GM19351 (cell line): ENCODE data around the gene RCVRN.
"Not testable (repeated sequence)": the region's sequence is repeated elsewhere in the genome, so short reads cannot be mapped to it uniquely, and the experiment has no call there.

ENCODE experiments used
- ATAC-seq: cut with Tn5 transposase; IDR thresholded peaks from one replicate; pipeline ENCODE4 v1.9.1; 2021; ENCODE audit warnings: mild to moderate bottlenecking, moderate library complexity; ENCODE audit not compliant: unreplicated experiment

The RCVRN gene

GRCh38 chr17:9922012-9922848 lies 17.2 kb upstream of the RCVRN start:
- ATAC-seq, result no peak

DNA sequence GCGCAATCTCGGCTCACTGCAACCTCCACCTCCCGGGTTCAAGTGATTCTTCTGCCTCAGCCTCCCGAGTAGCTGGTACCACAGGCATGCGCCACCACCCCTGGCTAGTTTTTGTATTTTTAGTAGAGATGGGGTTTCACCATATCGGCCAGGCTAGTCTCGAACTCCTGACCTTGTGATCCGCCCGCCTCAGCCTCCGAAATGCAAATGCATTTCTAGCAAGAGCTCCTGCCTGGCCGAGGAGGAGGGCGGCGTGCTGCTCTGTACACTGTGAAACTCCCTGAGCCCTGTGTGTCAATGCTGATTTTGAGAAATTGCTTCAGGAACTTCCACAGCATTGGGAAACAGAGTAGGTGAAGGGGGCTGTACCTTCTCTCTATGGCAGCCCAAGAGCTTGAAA lies 16.1 kb upstream of the RCVRN start:
- ATAC-seq, result not testable (repeated sequence)

DNA sequence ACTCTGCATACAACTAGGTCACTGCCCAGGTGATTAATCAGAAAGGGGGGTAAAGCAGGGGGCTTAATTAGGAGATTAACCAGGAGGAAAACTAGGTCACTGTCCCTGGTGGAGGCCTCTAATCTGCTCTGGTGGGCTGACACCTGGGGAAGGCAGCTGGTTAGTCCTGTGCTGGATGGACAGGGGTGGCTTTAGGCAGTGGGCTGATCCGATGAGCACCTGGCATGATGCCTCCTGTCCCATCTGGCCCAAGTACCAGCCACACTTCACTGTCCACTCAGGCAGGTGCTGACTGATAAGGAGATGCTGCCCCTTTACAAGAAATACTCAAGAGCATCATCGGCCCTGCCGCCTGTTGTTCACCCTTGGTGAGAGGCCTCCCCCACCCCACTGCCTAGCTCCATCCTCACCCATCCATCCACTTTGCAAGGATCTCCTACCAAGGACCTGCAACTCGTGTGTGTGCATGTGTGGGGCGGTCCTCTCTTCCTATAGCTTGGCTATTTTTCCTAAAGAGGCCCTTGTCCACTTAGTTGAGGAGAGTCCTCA lies 13.8 kb upstream of the RCVRN start:
- ATAC-seq, result no peak

DNA sequence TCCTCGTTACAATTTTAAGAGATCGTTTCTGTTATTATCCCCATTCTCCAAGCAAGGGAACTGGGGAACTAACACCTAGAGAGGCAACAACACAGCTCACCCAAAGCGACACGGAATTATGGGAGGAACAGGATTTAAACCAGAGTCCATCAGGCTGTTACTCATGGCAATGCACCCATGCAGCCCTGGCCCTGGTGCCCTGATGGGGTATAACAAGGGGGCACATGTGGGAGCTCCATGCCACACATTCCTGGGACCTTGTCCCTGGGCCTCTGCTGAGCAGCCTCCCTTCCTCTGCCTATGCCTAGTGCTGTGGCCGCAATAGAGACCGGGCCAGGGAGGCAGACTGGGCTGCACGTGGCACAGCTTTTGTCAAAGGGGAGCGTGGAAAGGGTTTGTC lies 13.3 kb upstream of the RCVRN start:
- ATAC-seq, result no peak

- no peak for ATAC-seq
Observed at GRCh38 chr17:9917801-9918200, 12.7 kb upstream of the RCVRN start.

- no peak for ATAC-seq
Observed at GRCh38 chr17:9917131-9917530, 12.1 kb upstream of the RCVRN start.

- no peak for ATAC-seq
Observed at GRCh38 chr17:9916108-9916507, 11.0 kb upstream of the RCVRN start.

DNA sequence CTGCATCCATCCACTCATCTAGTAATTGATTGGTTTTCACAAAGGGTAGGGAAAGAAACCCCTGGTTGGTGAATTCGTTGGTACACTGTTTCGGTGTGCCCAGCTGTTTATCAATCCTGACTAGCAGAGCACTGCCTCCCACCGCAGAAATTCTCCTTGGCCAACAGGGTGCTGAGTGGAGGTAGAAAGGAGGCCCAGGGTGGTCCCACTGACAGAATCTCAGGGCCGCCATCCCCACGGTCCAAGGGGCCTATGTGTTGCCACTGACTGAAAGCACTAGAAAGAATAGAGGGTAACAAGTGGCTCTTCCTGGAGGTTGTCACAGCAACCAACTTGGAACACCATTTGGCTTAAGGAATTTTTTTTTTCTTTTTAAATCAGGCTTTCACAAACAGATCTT lies 8.4 kb upstream of the RCVRN start:
- ATAC-seq, result no peak

- ATAC-seq, result no peak
Observed at GRCh38 chr17:9912121-9913099, 7.3 kb upstream of the RCVRN start.

- no peak for ATAC-seq
Observed at GRCh38 chr17:9911089-9911488, 6.0 kb upstream of the RCVRN start.

- no peak for ATAC-seq
Observed at GRCh38 chr17:9908649-9909042, 3.6 kb upstream of the RCVRN start.

DNA sequence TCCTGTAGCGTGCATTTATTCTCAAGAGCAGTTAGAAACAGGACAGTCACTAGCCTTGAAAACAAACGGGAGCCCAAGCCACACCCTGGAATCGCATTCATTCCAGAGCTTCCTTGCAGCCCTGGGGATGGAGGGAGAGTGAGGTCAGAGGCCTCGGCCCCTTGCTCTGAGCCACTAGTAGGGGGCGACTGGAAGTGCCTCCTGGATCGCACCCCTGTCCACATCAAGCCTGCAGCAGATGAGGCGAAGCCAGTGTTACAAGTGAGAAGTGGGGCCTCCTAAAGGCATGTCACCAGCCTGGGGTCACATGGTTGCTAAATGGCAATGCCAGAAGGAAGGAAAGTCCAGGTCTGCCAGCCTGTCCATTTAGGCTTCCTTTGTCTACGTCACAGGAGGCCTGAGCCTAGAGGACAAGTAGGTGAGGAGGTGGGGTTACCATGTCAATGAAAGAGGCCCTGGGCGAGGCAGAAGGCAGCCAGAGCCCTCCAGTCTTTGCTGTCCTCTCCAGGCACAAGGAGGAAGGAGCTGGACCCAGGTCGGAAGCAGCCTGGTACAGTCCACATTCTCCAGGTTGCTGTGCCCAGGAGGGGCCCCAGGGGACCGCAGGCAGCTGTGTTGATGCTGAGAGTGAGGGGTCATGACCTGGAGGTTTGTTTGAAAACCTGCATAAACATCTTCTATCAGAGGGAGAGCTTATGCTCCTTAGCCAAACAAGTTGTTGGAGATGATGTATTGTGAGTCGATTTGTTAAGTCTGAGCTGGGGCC lies 3.0 kb upstream of the RCVRN start:
- ATAC-seq, result no peak

- ATAC-seq, result no peak
Observed at GRCh38 chr17:9907131-9907530, 2.1 kb upstream of the RCVRN start.

- ATAC-seq, result no peak
Observed at GRCh38 chr17:9906616-9907015, 1.5 kb upstream of the RCVRN start.

GRCh38 chr17:9905902-9906301 lies 831 bp upstream of the RCVRN start:
- ATAC-seq, result no peak

GRCh38 chr17:9904277-9905077 lies 594 bp downstream of the RCVRN start:
- ATAC-seq, result no peak

- no peak for ATAC-seq
Observed at GRCh38 chr17:9902120-9902519, 3.0 kb downstream of the RCVRN start.

GRCh38 chr17:9900784-9901183 lies 4.3 kb downstream of the RCVRN start:
- ATAC-seq, result no peak

GRCh38 chr17:9900044-9900594 lies 5.0 kb downstream of the RCVRN start:
- ATAC-seq, result no peak
